Keratinocyte (primary cell): ENCODE data around the gene POU6F2. TPM values are rescaled to one million over a fixed set of nuclear protein-coding genes. Genes with fewer than 3 reads are reported as not detected.

Source experiments
- DNase-seq: peaks from one replicate; pipeline ENCODE4 v3.0.0-alpha.2; 2011; ENCODE audit warnings: low read depth, missing footprints, low spot score
- FAIRE-seq: peaks from 2 replicates; lab custom pipeline; 2011; peaks lifted over from hg19 to GRCh38; lab: Jason Lieb, UNC
- H2AFZ ChIP-seq: 2 replicates; pipeline ENCODE4 v1.6.0; 2012; ENCODE audit warnings: low read length, control low read depth, inconsistent platforms; ENCODE audit not compliant: control insufficient read depth
- H3K27ac ChIP-seq: 2 replicates; pipeline ENCODE4 v1.5.1; 2011; ENCODE audit warnings: low read length; ENCODE audit not compliant: control insufficient read depth, insufficient read depth
- H3K27me3 ChIP-seq: 3 replicates; pipeline ENCODE4 v1.6.0; 2011; ENCODE audit warnings: low read length; ENCODE audit not compliant: control insufficient read depth, insufficient read depth; ENCODE audit errors: extremely low read depth
- H3K36me3 ChIP-seq, 2 experiments: 2 replicates in 1 of 2; 3 replicates in 1 of 2; pipeline ENCODE4 v1.5.1; 2011; ENCODE audit warnings: low read length in 2 of 2, mild to moderate bottlenecking in 1 of 2; ENCODE audit not compliant: control insufficient read depth in 2 of 2, insufficient read depth in 2 of 2; ENCODE audit errors: extremely low read depth in 1 of 2
- H3K4me1 ChIP-seq: 3 replicates; pipeline ENCODE4 v1.5.1; 2011; ENCODE audit warnings: low read length; ENCODE audit not compliant: control insufficient read depth, insufficient read depth; ENCODE audit errors: extremely low read depth
- H3K4me2 ChIP-seq: 3 replicates; pipeline ENCODE4 v1.6.0; 2011; ENCODE audit warnings: low read depth, low read length; ENCODE audit not compliant: control insufficient read depth, insufficient read depth; ENCODE audit errors: extremely low read depth
- H3K4me3 ChIP-seq, 3 experiments: fragments of 200-600 bp in 1 of 3; sonication (generic) in 1 of 3; 2 replicates in 2 of 3; 3 replicates in 1 of 3; pipeline ENCODE4 v1.5.1; 2011 to 2016; ENCODE audit warnings: low read length in 3 of 3, mild to moderate bottlenecking in 3 of 3, control low read depth in 2 of 3, inconsistent platforms in 1 of 3, low read depth in 1 of 3, mixed read lengths in 1 of 3, mixed run types in 1 of 3, moderate library complexity in 1 of 3; ENCODE audit not compliant: control insufficient read depth in 2 of 3, insufficient read depth in 2 of 3; ENCODE audit errors: extremely low read depth in 1 of 3
- H3K79me2 ChIP-seq: 2 replicates; pipeline ENCODE4 v1.6.0; 2012; ENCODE audit warnings: low read length; ENCODE audit not compliant: control insufficient read depth, insufficient read depth
- H3K9ac ChIP-seq: 3 replicates; pipeline ENCODE4 v1.6.0; 2011; ENCODE audit warnings: low read length; ENCODE audit not compliant: control insufficient read depth, insufficient read depth; ENCODE audit errors: extremely low read depth
- H3K9me1 ChIP-seq: 3 replicates; pipeline ENCODE4 v1.6.0; 2011; ENCODE audit warnings: low read length; ENCODE audit not compliant: control insufficient read depth, insufficient read depth; ENCODE audit errors: extremely low read depth
- H3K9me3 ChIP-seq: 2 replicates; pipeline ENCODE4 v1.5.1; 2012; ENCODE audit warnings: low read depth, low read length; ENCODE audit not compliant: control insufficient read depth
- H4K20me1 ChIP-seq: 3 replicates; pipeline ENCODE4 v1.6.0; 2011; ENCODE audit warnings: low read length; ENCODE audit not compliant: control insufficient read depth, insufficient read depth; ENCODE audit errors: extremely low read depth
- CTCF ChIP-seq, 3 experiments: IDR thresholded peaks in 1 of 3; conservative IDR thresholded peaks in 1 of 3; optimal IDR thresholded peaks in 1 of 3; 2 replicates in 2 of 3; 3 replicates in 1 of 3; pipeline versions ENCODE3 to v1.5.1; 2011; ENCODE audit warnings: low read length in 3 of 3, mild to moderate bottlenecking in 3 of 3, moderate library complexity in 2 of 3, control low read depth in 1 of 3, inconsistent platforms in 1 of 3; ENCODE audit not compliant: insufficient read depth in 2 of 3; ENCODE audit errors: extremely low read depth in 1 of 3
- EZH2 ChIP-seq: IDR thresholded peaks from one replicate; pipeline ENCODE4 v1.6.1; 2012; ENCODE audit warnings: inconsistent platforms, mild to moderate bottlenecking, low read length, moderate library complexity
- dilution Hi-C: fragments of 300-500 bp; cut with MboI; formaldehyde crosslinking; loops from one replicate; pipeline ENCODE4 v1.7.0; 2020; ENCODE audit warnings: low sequenced_read_pairs; ENCODE audit not compliant: extremely low pct_ligation_motif_present
- polyA plus RNA-seq, 5 experiments: library from polyadenylated mRNA; depleted of rRNA in 3 of 5; stranded (reverse) in 3 of 5; stranded (forward) in 1 of 5; unstranded in 1 of 5; fragments of >200 nt; gene quantifications; 1 replicate in 1 of 5; 2 replicates in 3 of 5; 3 replicates in 1 of 5; pipeline versions ENCODE4 v1.2.1 to v1.2.3, GENCODE V29; 2011 to 2012; ENCODE audit warnings: missing spikeins in 2 of 5, low read depth in 1 of 5, low replicate concordance in 1 of 5

Gene POU6F2
- polyA plus RNA-seq, 1 donor (not counting 4 experiments of a cell fraction or from before 2014, with no cell fraction given) = not detected

DNA sequence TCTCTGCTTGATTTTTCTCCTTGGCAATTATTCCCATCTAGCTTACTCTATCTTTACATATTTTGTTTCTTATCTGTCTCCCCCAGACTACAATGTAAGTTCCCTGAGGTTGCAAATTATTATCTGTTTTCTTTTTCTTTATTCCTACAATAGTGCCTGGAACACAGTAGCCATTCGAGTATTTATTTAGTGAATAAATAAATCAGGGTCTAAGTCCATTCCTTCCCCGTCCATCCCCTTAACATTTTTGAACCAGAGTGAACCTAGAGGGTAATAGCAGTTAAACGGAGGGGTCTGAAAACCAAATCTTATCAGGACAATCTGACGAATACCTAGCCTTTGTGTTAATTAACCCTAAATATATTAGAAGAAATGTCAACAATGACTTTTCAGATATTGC is 335.7 kb downstream of the POU6F2 start:
- Histone ChIP-seq H3K9me1 (no peaks in the 10 kb centered on the region), H3K9ac (no peak overlapping the region), H2AFZ (no peak overlapping the region), H3K9me3 (no peaks in the 10 kb centered on the region), H3K4me3 (no peak overlapping the region), H3K4me1 (no peaks in the 10 kb centered on the region), H4K20me1 (no peaks in the 10 kb centered on the region), H3K36me3 (no peaks in the 10 kb centered on the region), H3K27me3 (peaks cover 3% of the 10 kb centered on the region), H3K79me2 (no peaks in the 10 kb centered on the region), H3K27ac (no peak overlapping the region), H3K4me2 (no peak overlapping the region)
- FAIRE-seq (no peak), DNase-seq (no peak)
- dilution Hi-C loops = no loop called here
- no peak for TF ChIP-seq EZH2
- TF ChIP-seq CTCF (optimal IDR thresholded peaks at IDR 0.05 in 1 of 3, IDR thresholded peaks at IDR 0.05 in 1 of 3, conservative IDR thresholded peaks at IDR 0.05 in 1 of 3; ENCODE audit: extremely low read depth in 1 of 3, insufficient read depth in 2 of 3, low read length in 3 of 3) = no peak

DNA sequence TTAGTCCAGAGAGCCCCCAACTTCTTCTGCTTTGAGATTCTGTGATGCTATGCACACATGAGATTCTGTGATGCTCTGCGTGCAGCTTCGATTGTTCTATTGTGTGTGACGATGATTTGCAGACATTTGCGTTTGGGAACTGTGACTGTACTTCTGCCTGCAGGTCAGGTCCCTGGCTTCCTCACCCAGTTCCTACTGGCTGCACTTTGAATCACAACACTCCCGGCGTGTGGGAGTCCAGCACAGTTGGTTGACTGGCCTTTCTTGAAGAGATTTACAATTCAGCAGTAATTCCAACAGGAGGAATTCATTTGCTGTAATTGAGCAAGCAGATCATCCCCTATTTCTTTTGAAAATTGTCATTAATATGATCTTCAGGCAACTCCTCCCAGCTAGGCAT is 336.3 kb downstream of the POU6F2 start:
- no peak for DNase-seq
- Histone ChIP-seq H4K20me1 (no peaks in the 10 kb centered on the region), H3K27ac (no peak overlapping the region), H3K9me3 (no peaks in the 10 kb centered on the region), H3K4me3 (no peak overlapping the region), H3K9ac (no peak overlapping the region), H3K4me1 (no peaks in the 10 kb centered on the region), H3K9me1 (no peaks in the 10 kb centered on the region), H3K27me3 (peaks cover 3% of the 10 kb centered on the region), H3K36me3 (no peaks in the 10 kb centered on the region), H3K79me2 (no peaks in the 10 kb centered on the region), H2AFZ (no peak overlapping the region), H3K4me2 (no peak overlapping the region)
- TF ChIP-seq CTCF (optimal IDR thresholded peaks at IDR 0.05 in 1 of 3, IDR thresholded peaks at IDR 0.05 in 1 of 3, conservative IDR thresholded peaks at IDR 0.05 in 1 of 3; ENCODE audit: extremely low read depth in 1 of 3, insufficient read depth in 2 of 3, low read length in 3 of 3) (no peak), EZH2 (no peak)
- FAIRE-seq = no peak
- dilution Hi-C loops = no loop called here
